Measurements from ENCODE around the gene AADACL4.
A peak's percentile ranks its signal among the peaks of the same experiment; 100 is the strongest.
"Not testable (repeated sequence)": the region's sequence is repeated elsewhere in the genome, so short reads cannot be mapped to it uniquely, and the experiment has no call there.

AADACL4 gene

GRCh38 chr1:12657885-12658512 is 14.1 kb downstream of the AADACL4 start:
- not testable (repeated sequence) for DNase-seq (ENCODE audit: low read depth, low spot score)

DNA sequence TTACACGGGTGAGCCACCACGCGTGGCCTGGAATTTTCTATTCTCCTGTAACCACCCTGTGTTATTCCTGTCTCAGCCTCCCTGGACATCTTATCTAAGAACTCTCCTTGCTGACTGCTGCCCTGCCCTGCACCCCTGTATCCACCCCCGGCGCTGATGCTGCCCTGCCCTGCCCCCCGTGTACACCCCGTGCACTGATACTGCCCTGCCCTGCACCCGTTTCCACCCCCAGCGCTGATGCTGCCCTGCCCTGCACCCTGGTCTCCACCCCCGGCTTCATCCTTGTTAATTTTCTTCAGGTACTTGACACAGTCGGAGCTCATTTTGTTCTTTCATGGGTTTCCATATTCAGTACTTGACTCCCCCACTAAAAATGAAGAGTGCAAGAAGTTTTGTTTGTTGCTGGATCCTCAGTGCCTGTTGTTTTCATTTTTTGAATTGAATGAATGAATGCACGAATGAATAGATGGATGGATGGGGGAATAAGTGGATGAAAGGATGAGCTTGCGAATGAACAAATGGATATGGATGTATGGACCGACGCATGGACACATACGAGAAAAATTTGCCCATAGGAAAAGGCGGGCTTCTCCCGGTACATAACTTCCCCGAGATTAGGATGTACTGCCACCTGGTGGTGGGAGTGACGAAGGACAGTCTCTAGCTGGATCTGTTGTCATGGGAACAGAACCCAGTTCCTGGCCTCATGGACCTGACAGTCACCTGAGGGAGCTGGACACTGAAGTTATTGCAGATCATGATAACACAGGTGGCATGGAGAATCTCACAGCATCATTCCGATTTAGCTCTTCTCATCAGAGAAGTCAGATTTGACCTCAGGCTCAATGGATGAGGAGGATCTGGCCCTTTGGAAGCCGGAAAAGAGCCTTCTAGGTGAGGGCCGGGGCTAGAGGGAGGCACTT is 14.9 kb downstream of the AADACL4 start:
- DNase-seq (ENCODE audit: low read depth, low spot score): peak; percentile 40

GRCh38 chr1:12661606-12662219 is 17.8 kb downstream of the AADACL4 start:
- DNase-seq (ENCODE audit: low read depth, low spot score): no peak

DNA sequence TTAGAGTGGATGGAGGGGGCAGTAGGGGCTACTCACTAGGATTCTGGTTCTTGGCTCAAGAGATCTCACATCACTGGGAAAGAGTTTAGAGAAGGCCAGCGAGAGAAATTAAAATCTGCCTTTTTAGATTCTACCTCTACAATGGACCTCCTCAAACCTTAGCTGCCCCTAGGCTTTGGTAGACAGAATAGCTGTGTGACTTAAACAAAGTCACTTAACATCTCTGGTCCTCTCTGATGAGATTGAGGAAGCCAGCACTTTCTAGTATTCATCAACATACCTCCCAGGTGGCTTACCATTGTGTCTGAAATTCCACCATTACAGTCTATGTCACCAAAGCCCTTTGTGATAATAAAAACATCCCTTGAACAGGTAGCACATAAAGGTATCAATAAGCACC is 18.7 kb downstream of the AADACL4 start:
- DNase-seq (ENCODE audit: low read depth, low spot score): no peak

- no peak for DNase-seq (ENCODE audit: low read depth, low spot score)
Observed at GRCh38 chr1:12665511-12665910, 21.6 kb downstream of the AADACL4 start.

GRCh38 chr1:12666141-12666735 is 22.4 kb downstream of the AADACL4 start:
- DNase-seq (ENCODE audit: low read depth, low spot score): no peak

- no peak for DNase-seq (ENCODE audit: low read depth, low spot score)
Observed at GRCh38 chr1:12669529-12670068, 25.7 kb downstream of the AADACL4 start.

DNA sequence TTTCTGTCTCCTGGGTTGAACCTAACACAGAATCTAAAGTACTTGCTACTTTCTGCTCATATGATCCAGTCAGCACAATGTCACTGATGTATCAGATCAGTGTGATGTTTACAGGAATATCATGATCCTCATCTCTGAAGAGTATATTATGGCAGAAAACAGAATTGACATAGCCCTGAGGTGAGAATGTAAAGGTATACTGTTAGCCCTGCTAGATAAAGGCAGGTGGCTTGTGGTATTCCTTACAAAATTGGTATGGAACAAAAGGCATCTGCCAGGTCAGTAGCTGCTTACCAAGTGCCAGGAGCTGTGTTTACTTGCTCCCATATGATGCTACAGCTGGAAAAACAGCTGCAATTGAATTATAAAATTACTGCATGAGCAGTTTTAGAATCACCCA is 30.5 kb downstream of the AADACL4 start:
- no peak for DNase-seq (ENCODE audit: low read depth, low spot score)

- not testable (repeated sequence) for DNase-seq (ENCODE audit: low read depth, low spot score)
Observed at GRCh38 chr1:12676122-12676521, 32.2 kb downstream of the AADACL4 start.

GRCh38 chr1:12677565-12677964 is 33.7 kb downstream of the AADACL4 start:
- no peak for DNase-seq (ENCODE audit: low read depth, low spot score)

DNA sequence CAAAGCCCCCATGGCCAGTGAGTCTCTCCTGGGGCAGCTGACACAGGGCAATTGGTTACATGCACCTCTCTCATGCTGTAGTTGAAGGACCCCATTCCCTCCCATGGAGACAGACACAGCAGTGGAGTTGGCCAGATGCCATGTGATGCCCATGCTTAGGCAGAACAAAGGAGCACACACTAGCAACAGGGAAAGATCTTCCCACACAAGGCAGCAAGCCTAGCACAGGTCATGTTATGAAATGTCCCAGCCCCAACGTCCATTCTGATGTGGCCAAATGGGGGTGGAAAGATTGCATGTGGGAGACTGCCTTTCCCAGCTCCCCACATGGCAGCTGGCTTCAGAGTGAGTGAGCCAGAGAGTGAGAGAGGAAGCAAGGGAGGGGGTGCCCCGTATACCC is 34.5 kb downstream of the AADACL4 start:
- no peak for DNase-seq (ENCODE audit: low read depth, low spot score)

DNA sequence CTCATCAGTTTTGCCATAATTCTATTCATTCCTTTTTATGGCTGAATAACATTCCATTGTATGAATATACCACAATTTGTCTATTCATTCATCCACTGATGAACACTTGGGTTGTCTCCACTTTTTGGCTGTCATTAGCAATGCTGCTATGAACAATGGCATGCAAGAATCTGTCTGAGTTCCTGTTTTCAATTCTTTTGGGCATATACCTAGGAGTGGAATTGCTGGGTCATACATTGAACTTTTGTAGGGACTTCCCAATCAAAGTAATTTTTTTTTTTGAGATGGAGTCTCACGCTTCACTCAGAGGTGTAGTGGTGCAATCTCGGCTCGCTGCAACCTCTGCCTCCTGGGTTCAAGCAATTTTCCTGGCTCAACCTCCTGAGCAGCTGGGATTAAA is 34.9 kb downstream of the AADACL4 start:
- DNase-seq (ENCODE audit: low read depth, low spot score): no peak

DNA sequence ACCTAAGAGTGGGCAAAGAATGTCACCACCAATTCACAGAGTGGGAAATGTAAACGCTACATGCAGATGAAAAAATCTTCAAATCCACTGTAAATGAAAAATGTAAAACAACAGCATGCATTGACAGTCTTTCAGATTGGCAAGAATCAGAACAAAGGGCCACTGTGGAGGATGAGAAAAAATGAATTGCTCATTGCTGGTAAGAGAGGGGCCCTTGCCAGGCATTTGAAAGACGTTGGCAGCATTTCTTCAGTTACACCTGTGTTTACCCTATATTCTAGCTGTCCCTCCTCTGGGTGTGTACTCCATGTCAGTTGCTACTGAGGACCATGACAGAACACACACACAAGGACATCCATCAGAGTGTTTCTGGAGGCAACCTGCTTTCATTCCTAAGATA is 46.3 kb downstream of the AADACL4 start:
- no peak for DNase-seq (ENCODE audit: low read depth, low spot score)

GRCh38 chr1:12692967-12693782 is 49.3 kb downstream of the AADACL4 start:
- no peak for DNase-seq (ENCODE audit: low read depth, low spot score)

DNA sequence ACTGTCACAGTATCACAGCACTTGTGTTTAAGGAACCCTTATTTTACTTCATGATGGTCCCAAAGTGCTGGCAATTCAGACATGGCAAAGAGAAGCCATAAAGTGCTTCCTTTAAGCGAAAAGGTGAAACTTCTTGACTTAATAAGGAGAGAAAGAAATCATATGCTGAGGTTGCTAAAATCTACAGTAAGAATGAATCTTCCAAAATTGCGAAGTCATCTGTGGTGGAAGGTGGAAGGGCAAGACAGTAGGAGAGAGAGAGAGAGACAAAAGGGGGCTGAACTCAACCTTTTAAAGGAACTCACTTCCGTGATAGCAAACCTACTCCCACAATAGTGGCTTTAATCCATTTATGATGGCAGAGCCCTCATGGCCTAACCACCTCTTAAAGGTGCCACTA is 52.8 kb downstream of the AADACL4 start:
- no peak for DNase-seq (ENCODE audit: low read depth, low spot score)

GRCh38 chr1:12697397-12697796 is 53.5 kb downstream of the AADACL4 start:
- DNase-seq (ENCODE audit: low read depth, low spot score): no peak

GRCh38 chr1:12703821-12704451 is 60.1 kb downstream of the AADACL4 start:
- DNase-seq (ENCODE audit: low read depth, low spot score): no peak

GRCh38 chr1:12706061-12706460 is 62.2 kb downstream of the AADACL4 start:
- DNase-seq (ENCODE audit: low read depth, low spot score): no peak

- DNase-seq (ENCODE audit: low read depth, low spot score): no peak
Observed at GRCh38 chr1:12708396-12709090, 64.7 kb downstream of the AADACL4 start.

GRCh38 chr1:12709091-12709491 is 65.2 kb downstream of the AADACL4 start:
- no peak for DNase-seq (ENCODE audit: low read depth, low spot score)
